A673 (cell line): ENCODE data around the gene JAG2.

ENCODE experiments used
- EZH2 ChIP-seq: fragments of 200-600 bp; sonication (generic); IDR thresholded peaks from 2 replicates; pipeline ENCODE4 v1.6.1; 2017; ENCODE audit warnings: borderline replicate concordance, low read depth, mild to moderate bottlenecking, mixed read lengths, antibody characterized with exemption, low read length; ENCODE audit not compliant: poor library complexity, severe bottlenecking
- TF ChIP-seq, protein P1 (sequence below): fragments of 300-800, 200-600 bp; sonication (generic); conservative IDR thresholded peaks from 2 replicates; pipeline ENCODE4 v1.5.1; 2017; ENCODE audit warnings: low read depth, mild to moderate bottlenecking, antibody characterized with exemption, low read length, moderate library complexity, mixed read lengths

DNA sequence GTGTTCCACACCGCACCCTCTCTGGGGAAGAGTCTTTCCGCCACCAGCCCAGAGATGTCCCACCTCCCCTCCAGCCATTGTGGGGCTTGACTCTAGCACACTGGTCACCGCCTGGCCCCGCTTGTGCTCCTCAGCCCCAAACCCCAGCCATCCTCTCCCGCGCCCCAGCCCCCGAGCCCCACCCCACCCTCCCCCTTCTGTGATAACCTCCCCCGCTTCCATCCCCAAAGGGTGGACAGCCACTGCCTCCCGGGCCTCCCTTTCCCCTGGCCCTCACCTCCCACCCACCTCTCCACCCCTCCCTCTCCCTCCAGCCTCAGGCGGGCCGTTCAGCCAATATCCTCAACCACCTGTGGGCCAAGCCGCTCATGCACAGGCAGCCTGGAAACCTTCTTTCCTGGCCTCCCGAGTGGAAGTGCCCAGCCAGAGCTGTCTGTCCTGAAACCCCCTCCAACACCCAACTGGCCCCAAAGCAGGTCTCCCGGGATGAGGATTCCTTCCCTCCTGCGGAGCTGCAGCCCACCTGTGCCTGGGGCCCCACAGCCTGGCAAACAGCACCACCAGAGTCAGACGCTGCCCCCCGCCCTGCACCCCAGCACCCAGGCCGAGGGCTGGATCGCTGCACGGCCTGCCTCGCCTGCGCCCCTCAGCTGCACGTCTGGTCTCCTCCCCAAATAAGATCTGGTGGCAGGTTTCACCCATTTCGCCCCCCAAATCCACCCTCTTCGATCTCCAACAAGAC is 39.6 kb upstream of the JAG2 start:
- no peak for TF ChIP-seq EZH2
- TF ChIP-seq, protein P1, sequence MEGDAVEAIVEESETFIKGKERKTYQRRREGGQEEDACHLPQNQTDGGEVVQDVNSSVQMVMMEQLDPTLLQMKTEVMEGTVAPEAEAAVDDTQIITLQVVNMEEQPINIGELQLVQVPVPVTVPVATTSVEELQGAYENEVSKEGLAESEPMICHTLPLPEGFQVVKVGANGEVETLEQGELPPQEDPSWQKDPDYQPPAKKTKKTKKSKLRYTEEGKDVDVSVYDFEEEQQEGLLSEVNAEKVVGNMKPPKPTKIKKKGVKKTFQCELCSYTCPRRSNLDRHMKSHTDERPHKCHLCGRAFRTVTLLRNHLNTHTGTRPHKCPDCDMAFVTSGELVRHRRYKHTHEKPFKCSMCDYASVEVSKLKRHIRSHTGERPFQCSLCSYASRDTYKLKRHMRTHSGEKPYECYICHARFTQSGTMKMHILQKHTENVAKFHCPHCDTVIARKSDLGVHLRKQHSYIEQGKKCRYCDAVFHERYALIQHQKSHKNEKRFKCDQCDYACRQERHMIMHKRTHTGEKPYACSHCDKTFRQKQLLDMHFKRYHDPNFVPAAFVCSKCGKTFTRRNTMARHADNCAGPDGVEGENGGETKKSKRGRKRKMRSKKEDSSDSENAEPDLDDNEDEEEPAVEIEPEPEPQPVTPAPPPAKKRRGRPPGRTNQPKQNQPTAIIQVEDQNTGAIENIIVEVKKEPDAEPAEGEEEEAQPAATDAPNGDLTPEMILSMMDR, result no peak
